HG03378 (cell line): ENCODE data around the gene SLC2A9.

Source experiments
- ATAC-seq: cut with Tn5 transposase; IDR thresholded peaks from one replicate; pipeline ENCODE4 v1.9.1; 2021; ENCODE audit warnings: mild to moderate bottlenecking, moderate library complexity; ENCODE audit not compliant: unreplicated experiment

Gene SLC2A9

GRCh38 chr4:9968472-9968871 is 52.8 kb downstream of the SLC2A9 start:
- no peak for ATAC-seq

- no peak for ATAC-seq
Measured at GRCh38 chr4:9964879-9965278, 56.4 kb downstream of the SLC2A9 start.

GRCh38 chr4:9963328-9963727 is 58.0 kb downstream of the SLC2A9 start:
- ATAC-seq = no peak

GRCh38 chr4:9962611-9963314 is 58.5 kb downstream of the SLC2A9 start:
- no peak for ATAC-seq

GRCh38 chr4:9954468-9954867 is 66.8 kb downstream of the SLC2A9 start:
- no peak for ATAC-seq

GRCh38 chr4:9953089-9953488 is 68.2 kb downstream of the SLC2A9 start:
- ATAC-seq = no peak

GRCh38 chr4:9952415-9952950 is 68.8 kb downstream of the SLC2A9 start:
- ATAC-seq = no peak

- no peak for ATAC-seq
Measured at GRCh38 chr4:9949573-9949972, 71.7 kb downstream of the SLC2A9 start.

GRCh38 chr4:9947168-9948062 is 73.9 kb downstream of the SLC2A9 start:
- ATAC-seq = no peak

GRCh38 chr4:9946170-9946569 is 75.1 kb downstream of the SLC2A9 start:
- no peak for ATAC-seq

GRCh38 chr4:9944431-9945425 is 76.6 kb downstream of the SLC2A9 start:
- no peak for ATAC-seq

GRCh38 chr4:9943761-9944160 is 77.5 kb downstream of the SLC2A9 start:
- no peak for ATAC-seq

GRCh38 chr4:9942921-9943600 is 78.2 kb downstream of the SLC2A9 start:
- ATAC-seq = no peak

- no peak for ATAC-seq
Measured at GRCh38 chr4:9942139-9942538, 79.2 kb downstream of the SLC2A9 start.

GRCh38 chr4:9940041-9940440 is 81.3 kb downstream of the SLC2A9 start:
- no peak for ATAC-seq

- ATAC-seq = no peak
Measured at GRCh38 chr4:9938933-9939332, 82.4 kb downstream of the SLC2A9 start.

GRCh38 chr4:9937078-9937477 is 84.2 kb downstream of the SLC2A9 start:
- ATAC-seq = no peak

GRCh38 chr4:9936129-9936644 is 85.1 kb downstream of the SLC2A9 start:
- ATAC-seq = no peak

- no peak for ATAC-seq
Measured at GRCh38 chr4:9933956-9934355, 87.3 kb downstream of the SLC2A9 start.

- no peak for ATAC-seq
Measured at GRCh38 chr4:9933184-9933583, 88.1 kb downstream of the SLC2A9 start.
